T-helper 1 cell treated with Interleukin-12 subunit alpha and Interleukin-12 subunit beta and Interleukin-4 antibody, amounts not matched to agents 30 μg/mL and 1 μg/mL, for 36 hours (primary cell): Measurements from ENCODE around the gene AKAP13.

Experiments
- H3K27ac Mint-ChIP-seq: one replicate; pipeline ENCODE4 v1.8.0; 2021; ENCODE audit warnings: mild to moderate bottlenecking, mixed read lengths
- H3K27me3 Mint-ChIP-seq: one replicate; pipeline ENCODE4 v1.8.0; 2021; ENCODE audit warnings: low read depth, mixed read lengths
- H3K36me3 Mint-ChIP-seq: one replicate; pipeline ENCODE4 v1.8.0; 2021; ENCODE audit warnings: low read depth, mixed read lengths
- H3K4me1 Mint-ChIP-seq: one replicate; pipeline ENCODE4 v1.8.0; 2021; ENCODE audit warnings: low read depth, mixed read lengths
- H3K4me3 Mint-ChIP-seq: one replicate; pipeline ENCODE4 v1.8.0; 2021; ENCODE audit warnings: mild to moderate bottlenecking, moderate library complexity, mixed read lengths
- H3K9me3 Mint-ChIP-seq: one replicate; pipeline ENCODE4 v1.8.0; 2021; ENCODE audit warnings: mixed read lengths

Gene AKAP13

DNA sequence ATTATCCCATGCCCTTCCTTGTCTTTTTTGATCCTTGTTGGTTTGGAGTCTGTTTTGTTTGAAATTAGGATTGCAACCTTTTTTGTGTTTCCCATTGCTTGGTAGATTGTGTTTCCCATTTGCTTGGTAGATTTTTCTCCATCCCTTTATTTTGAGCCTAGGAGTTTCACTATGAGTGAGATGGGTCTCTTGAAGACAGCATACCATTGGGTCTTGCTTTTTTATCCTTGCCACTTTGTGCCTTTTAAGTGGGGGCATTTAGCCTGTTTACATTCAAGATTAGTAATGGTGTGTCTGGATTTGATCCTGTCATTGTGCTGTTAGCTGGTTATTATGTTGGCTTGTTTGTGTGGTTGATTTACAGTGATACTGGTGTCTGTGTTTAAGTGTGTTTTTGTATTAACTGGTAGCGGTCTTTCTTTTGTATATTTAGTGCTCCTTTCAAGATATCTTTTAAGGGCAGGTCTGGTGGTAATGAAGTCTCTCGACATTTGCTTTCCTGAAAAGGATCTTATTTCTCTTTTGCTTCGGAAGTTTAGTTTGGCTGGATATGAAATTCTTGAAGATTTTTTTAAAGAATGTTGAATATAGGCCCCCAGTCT lies 70.8 kb downstream of the AKAP13 start:
- H3K9me3 Mint-ChIP-seq, result peaks cover 35% of the 10 kb centered on the region
- no peak overlapping the region for H3K27ac Mint-ChIP-seq
- H3K4me1 Mint-ChIP-seq, result peaks cover 7% of the 10 kb centered on the region
- H3K27me3 Mint-ChIP-seq, result no peaks in the 10 kb centered on the region
- no peak overlapping the region for H3K4me3 Mint-ChIP-seq
- peaks cover 34% of the 10 kb centered on the region for H3K36me3 Mint-ChIP-seq

DNA sequence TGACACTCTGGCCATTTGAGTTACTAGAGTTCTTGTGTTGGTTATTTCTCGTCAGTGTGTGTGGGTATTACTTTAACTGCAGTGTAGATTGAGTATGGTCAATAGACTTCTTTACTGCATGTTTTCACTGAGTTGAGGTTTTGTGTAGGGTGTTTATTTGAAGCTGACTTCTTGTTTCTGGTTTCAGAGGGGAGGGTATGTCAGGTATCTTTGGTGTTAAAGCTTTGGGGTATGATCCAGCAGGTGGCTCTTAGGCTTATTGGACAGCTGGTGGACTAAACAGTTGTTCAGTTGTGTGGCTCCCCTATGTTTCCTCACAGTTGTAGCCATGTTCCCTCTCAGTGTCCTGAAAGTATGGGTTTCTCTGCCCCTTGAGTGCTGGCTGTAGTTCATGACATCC lies 72.0 kb downstream of the AKAP13 start:
- H3K9me3 Mint-ChIP-seq, result peaks cover 33% of the 10 kb centered on the region
- no peaks in the 10 kb centered on the region for H3K27me3 Mint-ChIP-seq
- no peak overlapping the region for H3K27ac Mint-ChIP-seq
- H3K36me3 Mint-ChIP-seq, result peaks cover 34% of the 10 kb centered on the region
- H3K4me1 Mint-ChIP-seq, result peaks cover 8% of the 10 kb centered on the region
- H3K4me3 Mint-ChIP-seq, result no peak overlapping the region

DNA sequence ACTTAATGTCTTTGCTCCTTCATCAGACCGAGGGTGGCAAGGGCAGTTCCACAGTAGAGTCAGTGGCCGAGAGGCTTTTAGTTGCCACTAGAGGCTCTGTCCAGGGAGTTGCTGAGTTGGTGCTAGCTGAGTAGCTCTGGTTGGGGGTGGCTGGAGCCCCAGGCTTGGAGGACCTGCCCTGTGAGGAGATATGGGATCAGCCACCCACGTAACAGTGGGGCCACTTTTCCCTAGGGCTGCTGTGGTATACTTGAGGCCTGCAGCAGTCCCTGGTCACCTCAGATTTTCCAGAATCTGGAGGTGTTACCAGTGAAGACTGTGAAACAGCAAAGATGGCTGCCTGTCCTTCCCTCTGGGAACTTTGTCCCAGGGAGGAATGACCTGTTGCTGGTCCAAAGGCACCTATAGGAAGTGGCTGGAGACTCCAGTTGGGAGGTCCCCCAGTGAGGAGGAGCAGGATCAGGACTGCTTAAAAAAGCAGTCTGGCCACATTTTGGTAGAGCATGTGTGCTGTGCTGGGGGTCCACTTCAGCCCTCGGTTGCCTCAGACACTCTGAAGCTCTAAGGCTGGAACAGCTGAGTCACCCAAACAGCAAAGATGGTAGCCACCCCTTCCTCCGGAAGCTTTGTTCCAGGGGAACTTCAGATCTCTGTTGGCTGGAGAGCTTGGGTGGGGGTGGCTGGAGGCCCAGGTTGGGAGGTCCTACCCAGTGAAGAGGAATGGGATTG lies 72.9 kb downstream of the AKAP13 start:
- Mint-ChIP-seq H3K27ac (no peak overlapping the region), H3K36me3 (peaks cover 33% of the 10 kb centered on the region), H3K9me3 (peaks cover 33% of the 10 kb centered on the region), H3K27me3 (no peaks in the 10 kb centered on the region), H3K4me1 (peaks cover 8% of the 10 kb centered on the region), H3K4me3 (no peak overlapping the region)

DNA sequence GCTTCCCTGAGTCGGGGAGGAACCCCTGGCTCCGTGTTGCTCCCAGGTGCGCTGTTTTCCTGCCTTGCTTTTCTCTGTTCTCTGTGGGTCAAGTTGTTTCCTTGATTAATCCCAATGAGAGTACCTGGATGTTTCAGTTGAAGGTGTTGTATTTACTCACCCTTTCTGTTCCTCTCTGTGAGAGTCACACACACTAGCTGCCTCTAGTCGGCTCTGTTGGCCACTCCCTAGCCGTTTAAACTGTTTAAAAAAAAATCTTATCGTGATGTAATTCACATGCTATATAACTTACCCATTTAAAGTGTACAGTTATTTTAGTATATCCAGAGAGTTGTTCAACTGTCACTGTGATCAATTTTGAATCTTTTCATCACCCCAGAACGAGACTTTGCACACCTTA lies 74.0 kb downstream of the AKAP13 start:
- Mint-ChIP-seq H3K36me3 (peaks cover 29% of the 10 kb centered on the region), H3K27me3 (no peaks in the 10 kb centered on the region), H3K27ac (no peak overlapping the region), H3K4me3 (no peak overlapping the region), H3K4me1 (peaks cover 9% of the 10 kb centered on the region), H3K9me3 (peaks cover 28% of the 10 kb centered on the region)

DNA sequence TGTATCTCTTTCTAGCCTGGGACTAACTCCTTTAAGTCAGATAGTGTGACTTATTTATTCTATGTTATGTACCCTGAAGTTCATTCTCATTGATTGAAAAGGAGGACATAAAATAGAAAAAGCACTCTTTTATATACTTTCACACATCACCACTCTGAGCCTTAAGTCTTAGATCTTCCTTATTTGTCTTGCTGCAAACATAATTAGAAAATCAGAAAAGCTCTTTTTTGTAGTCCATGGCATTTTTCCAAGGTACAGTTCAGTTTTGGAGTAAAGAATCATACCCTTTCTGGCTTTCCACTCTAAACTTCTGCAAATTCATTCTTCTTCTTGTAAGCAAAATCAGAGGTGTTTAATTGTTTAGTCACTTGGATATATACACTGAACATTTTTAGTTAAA lies 75.5 kb downstream of the AKAP13 start:
- Mint-ChIP-seq H3K4me1 (peaks cover 10% of the 10 kb centered on the region), H3K4me3 (no peak overlapping the region), H3K36me3 (peaks cover 16% of the 10 kb centered on the region), H3K27me3 (no peaks in the 10 kb centered on the region), H3K9me3 (peaks cover 13% of the 10 kb centered on the region), H3K27ac (no peak overlapping the region)

DNA sequence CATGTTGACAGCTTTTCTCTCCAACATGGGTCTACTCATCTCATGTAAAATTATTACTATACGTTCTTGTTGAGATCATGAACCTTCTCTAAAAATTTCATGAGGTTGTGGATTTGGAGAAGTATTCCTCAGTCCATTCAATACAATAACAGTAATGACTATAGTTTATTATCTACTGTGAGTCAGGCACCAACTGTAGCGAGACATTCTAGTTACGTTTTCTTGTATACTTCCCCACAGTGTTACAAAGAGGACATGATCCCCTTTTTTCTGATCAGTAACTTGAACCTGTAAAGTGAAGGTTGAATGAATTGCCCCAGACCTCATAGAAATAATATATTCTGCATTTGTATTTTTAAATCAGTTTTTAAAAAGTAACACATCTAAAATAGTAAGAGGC lies 76.4 kb downstream of the AKAP13 start:
- Mint-ChIP-seq H3K36me3 (peaks cover 9% of the 10 kb centered on the region), H3K4me1 (peaks cover 15% of the 10 kb centered on the region), H3K9me3 (peaks cover 5% of the 10 kb centered on the region), H3K4me3 (no peak overlapping the region), H3K27me3 (no peaks in the 10 kb centered on the region), H3K27ac (no peak overlapping the region)

DNA sequence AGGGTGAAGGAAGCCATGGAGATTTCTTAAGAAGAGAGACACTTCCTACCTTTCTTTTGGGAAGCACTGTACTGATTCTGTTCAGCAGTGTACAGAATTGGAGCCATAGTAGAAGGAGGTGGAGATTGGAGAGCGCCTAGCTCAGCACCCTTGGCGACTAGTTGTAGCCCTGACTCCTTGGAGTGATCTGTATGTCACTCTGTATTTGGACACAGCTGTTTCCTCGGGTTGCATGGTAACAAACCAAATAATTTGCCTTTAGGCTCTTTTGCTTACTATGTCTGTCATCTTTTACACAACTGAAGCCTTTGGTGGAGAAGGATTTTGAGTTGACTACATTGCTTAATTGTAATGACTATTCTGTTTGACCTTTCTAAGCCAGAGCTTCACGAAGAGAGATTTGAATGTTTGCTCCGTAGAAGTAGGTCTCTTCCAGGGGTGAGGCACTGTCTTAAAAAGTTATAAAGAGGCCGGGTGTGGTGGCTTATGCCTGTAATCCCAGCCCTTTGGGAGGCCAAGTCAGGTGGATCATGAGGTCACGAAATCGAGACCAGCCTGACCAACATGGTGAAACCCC lies 77.1 kb downstream of the AKAP13 start:
- Mint-ChIP-seq H3K27me3 (no peaks in the 10 kb centered on the region), H3K4me1 (peaks cover 15% of the 10 kb centered on the region), H3K27ac (no peak overlapping the region), H3K9me3 (no peaks in the 10 kb centered on the region), H3K36me3 (peaks cover 5% of the 10 kb centered on the region), H3K4me3 (no peak overlapping the region)

DNA sequence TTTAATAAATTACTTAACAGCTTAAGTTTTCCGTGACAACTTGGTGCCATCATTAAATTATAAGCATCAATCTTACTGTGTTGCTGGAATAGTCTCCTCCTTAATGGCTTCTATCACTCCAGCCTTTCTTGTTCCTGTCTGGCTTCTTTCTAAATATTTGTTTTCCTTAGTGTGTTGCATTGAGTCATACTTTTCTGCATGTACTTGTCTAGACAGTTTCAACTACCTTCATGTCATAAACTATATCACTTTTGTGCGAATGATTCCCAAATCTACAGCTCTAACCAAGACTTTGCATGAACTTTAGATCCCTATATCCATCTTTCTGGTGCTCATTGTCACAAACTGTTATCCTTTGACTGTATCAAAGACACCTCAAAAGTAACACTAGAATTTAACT lies 78.4 kb downstream of the AKAP13 start:
- Mint-ChIP-seq H3K27me3 (no peaks in the 10 kb centered on the region), H3K4me1 (peaks cover 18% of the 10 kb centered on the region), H3K36me3 (peaks cover 5% of the 10 kb centered on the region), H3K9me3 (no peaks in the 10 kb centered on the region), H3K27ac (no peak overlapping the region), H3K4me3 (no peak overlapping the region)

DNA sequence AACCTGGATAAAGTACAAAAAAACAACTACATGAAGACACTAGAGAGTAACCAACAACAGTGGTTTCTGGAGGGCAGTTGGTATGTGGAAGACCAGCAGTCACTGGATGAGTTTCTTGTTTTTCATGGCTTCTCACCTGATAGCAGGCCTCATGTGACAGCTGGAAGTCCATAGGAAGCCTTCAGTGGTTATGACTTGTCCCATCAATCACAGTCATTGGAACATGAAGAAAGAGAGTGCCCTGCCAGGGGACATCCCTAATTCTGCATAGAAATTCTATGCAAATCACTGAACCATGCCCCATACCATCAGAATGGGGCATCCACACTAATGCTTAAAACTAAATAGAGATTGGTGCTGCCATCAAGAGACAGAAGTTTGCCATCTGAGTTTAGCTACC lies 81.6 kb downstream of the AKAP13 start:
- Mint-ChIP-seq H3K27me3 (no peaks in the 10 kb centered on the region), H3K9me3 (no peaks in the 10 kb centered on the region), H3K4me1 (peaks cover 22% of the 10 kb centered on the region), H3K36me3 (peaks cover 3% of the 10 kb centered on the region), H3K27ac (no peak overlapping the region), H3K4me3 (no peak overlapping the region)

DNA sequence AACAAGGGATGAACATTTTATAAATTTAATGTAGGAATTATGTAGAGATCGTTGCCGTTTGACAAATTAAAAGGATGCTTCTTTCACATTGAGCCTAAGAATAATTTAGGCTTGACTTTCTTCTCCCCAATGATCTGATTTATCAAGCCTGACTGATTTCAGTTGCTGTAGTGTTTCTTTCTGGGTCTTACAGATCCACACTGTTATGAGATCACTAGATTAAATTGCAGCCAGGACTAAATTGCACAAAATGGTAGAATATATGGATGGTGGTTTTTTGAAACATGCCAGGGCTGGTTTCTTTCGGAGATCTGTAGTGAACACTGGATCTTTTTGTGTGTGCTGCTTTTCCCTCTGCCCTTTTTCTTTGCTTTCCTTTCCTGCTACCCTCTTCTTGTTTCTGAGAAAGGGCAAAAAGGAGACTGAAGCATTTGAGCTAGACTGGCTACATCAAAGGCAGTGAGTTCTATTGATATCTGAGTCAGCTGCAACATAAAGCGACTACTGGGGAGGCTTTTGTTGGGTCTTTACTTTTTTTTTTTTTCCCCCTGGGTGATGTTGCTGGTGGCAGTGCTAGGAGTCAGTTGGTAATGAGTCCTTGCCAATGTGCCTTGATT lies 83.0 kb downstream of the AKAP13 start:
- Mint-ChIP-seq H3K36me3 (peaks cover 3% of the 10 kb centered on the region), H3K27ac (no peak overlapping the region), H3K4me1 (peaks cover 23% of the 10 kb centered on the region), H3K27me3 (no peaks in the 10 kb centered on the region), H3K9me3 (no peaks in the 10 kb centered on the region), H3K4me3 (no peak overlapping the region)

DNA sequence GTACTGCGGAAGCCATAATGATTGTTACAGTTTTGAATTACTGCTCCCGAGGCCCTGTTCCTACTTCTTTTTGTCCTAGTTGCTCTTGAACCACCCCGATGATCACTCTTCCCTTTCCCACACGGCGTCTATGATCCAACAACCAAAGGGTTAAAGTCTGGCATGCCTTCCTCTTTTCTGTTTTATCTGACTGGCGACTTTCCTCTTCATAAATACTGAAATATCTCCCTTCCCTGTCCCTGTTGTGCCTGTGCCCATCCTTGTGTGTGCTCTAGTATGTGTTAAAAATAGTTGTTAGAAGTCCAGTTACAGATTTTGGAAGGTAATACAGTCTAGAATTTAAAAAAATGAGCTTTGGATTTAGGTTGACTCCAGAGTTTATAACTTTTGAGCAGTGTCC lies 83.6 kb downstream of the AKAP13 start:
- H3K27ac Mint-ChIP-seq, result no peak overlapping the region
- H3K27me3 Mint-ChIP-seq, result no peaks in the 10 kb centered on the region
- peaks cover 21% of the 10 kb centered on the region for H3K4me1 Mint-ChIP-seq
- no peaks in the 10 kb centered on the region for H3K9me3 Mint-ChIP-seq
- H3K4me3 Mint-ChIP-seq, result no peak overlapping the region
- H3K36me3 Mint-ChIP-seq, result peaks cover 3% of the 10 kb centered on the region

DNA sequence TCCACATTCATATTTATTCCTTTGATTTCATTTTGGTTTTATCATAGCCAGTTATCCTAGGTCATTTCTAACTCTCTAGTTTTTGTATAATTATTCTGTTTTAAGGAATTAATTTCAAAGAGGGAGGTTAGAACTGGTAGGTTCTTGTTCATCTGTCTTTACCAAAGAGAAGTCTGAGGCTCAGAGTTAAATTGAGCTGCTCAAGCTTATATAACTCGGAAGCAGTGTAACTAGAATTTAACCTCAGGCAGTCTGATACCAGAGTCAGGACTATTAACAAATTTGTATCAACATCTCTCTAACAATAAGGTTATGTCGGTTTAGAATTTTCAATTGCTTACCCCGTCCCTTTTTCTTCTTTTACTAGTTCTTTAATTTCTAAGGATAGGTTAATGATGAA lies 84.1 kb downstream of the AKAP13 start:
- H3K36me3 Mint-ChIP-seq, result peaks cover 3% of the 10 kb centered on the region
- H3K9me3 Mint-ChIP-seq, result no peaks in the 10 kb centered on the region
- H3K27me3 Mint-ChIP-seq, result no peaks in the 10 kb centered on the region
- no peak overlapping the region for H3K4me3 Mint-ChIP-seq
- H3K27ac Mint-ChIP-seq, result no peak overlapping the region
- peaks cover 21% of the 10 kb centered on the region for H3K4me1 Mint-ChIP-seq

DNA sequence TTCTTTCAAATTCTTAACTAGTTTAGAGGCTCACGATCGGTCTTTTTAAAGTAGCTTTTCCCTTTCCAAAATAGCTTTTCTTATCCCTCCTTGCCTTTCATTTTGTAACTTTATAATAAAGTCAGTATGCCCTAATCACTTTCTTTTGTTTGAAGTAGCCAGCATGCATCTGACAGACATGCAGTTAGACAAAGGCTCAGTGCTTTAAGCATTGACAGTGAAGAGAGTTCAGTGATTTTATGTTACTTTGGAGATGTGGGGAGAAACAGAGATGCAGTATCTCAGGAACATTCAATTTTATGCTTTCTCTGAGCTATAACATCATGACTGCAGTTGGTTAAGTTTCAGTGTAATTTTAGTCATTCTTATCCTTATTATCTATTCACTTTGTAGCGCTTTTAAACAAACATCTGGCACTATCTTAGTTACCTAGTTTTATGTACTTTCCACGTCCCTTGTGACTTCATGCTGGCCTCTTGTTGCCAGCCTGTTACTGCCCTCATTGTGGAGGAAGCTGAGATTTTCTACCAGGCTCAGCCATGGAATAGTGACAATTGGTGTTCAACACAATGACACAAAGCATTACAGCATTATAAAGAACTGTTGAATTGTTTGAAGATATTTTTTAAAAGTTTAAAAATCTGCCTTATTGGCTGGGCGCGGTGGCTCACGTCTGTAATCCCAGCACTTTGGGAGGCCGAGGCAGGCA lies 90.3 kb downstream of the AKAP13 start:
- H3K9me3 Mint-ChIP-seq, result no peaks in the 10 kb centered on the region

DNA sequence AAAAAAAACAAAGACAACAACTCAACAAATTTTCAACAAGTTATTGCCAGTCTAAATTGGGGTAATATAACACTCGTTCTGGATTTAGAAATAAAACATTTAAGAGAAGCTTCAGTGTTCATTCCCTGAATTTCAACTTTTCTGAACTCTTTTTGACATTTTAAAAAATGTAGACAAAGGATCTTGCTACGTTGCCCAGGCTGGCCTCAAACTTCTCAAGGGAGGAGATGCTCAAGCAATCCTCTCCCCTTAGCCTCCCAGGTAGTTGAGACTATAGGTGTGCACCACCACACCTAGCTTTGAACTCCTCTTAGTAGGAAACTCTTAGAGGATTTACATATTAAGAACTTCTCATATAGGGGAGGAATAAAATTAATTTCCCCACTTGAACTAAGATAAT lies 91.9 kb downstream of the AKAP13 start:
- Mint-ChIP-seq H3K27me3 (no peaks in the 10 kb centered on the region), H3K9me3 (no peaks in the 10 kb centered on the region), H3K4me1 (peaks cover 20% of the 10 kb centered on the region), H3K27ac (no peak overlapping the region), H3K4me3 (no peak overlapping the region), H3K36me3 (peaks cover 3% of the 10 kb centered on the region)

More for the DNA sequence above, 90.3 kb downstream of the AKAP13 start:
- H3K36me3 Mint-ChIP-seq, result peaks cover 4% of the 10 kb centered on the region
- peaks cover 14% of the 10 kb centered on the region for H3K4me1 Mint-ChIP-seq
- H3K27ac Mint-ChIP-seq, result no peak overlapping the region
- H3K4me3 Mint-ChIP-seq, result no peak overlapping the region
- H3K27me3 Mint-ChIP-seq, result no peaks in the 10 kb centered on the region
